ENCODE measurements around the gene MPPED2. TPM values are rescaled to one million over a fixed set of nuclear protein-coding genes. Genes with fewer than 3 reads are reported as not detected.

MPPED2 gene
- total RNA-seq, 1 donor from 2014 or later: not detected

DNA sequence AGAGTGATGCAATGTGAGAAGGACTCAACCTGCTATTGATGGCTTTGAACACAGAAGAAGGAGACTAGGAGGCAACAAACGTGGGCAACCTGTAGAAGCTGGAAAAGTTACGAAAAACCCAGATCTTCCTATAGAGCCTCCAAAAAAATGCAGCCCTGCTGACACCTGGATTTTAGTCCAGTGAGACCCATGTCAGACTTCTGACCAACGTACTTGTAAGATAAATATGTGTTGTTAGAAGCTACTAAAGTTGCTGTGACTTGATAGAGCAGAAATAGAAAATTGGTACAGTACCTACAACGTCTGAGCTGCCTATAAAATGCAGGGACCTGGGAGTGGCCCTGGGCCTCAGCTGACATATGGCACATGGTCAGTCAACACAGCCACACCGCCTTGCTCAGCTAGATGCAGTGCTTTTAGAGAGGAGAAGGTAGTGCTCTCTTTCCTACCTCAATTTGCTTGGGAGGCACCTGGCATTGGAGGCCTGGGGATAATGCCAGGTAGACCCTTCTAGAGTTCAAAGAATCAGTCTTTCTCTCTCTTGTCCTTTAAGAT is 165.8 kb downstream of the MPPED2 start:
- H3K27me3 ChIP-seq (ENCODE audit: control insufficient read depth, insufficient read depth, low read length): no peaks in the 10 kb centered on the region
- H3K4me3 ChIP-seq (ENCODE audit: low read depth, low read length): no peak overlapping the region
- FAIRE-seq (no peak), DNase-seq (ENCODE audit: low read depth) (no peak)
- TF ChIP-seq, protein P1, sequence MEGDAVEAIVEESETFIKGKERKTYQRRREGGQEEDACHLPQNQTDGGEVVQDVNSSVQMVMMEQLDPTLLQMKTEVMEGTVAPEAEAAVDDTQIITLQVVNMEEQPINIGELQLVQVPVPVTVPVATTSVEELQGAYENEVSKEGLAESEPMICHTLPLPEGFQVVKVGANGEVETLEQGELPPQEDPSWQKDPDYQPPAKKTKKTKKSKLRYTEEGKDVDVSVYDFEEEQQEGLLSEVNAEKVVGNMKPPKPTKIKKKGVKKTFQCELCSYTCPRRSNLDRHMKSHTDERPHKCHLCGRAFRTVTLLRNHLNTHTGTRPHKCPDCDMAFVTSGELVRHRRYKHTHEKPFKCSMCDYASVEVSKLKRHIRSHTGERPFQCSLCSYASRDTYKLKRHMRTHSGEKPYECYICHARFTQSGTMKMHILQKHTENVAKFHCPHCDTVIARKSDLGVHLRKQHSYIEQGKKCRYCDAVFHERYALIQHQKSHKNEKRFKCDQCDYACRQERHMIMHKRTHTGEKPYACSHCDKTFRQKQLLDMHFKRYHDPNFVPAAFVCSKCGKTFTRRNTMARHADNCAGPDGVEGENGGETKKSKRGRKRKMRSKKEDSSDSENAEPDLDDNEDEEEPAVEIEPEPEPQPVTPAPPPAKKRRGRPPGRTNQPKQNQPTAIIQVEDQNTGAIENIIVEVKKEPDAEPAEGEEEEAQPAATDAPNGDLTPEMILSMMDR (IDR thresholded peaks at IDR 0.05; ENCODE audit: insufficient read depth, low read length, severe bottlenecking): no peak
- no peaks in the 10 kb centered on the region for H3K36me3 ChIP-seq (ENCODE audit: control insufficient read depth, insufficient read depth, low read length)

DNA sequence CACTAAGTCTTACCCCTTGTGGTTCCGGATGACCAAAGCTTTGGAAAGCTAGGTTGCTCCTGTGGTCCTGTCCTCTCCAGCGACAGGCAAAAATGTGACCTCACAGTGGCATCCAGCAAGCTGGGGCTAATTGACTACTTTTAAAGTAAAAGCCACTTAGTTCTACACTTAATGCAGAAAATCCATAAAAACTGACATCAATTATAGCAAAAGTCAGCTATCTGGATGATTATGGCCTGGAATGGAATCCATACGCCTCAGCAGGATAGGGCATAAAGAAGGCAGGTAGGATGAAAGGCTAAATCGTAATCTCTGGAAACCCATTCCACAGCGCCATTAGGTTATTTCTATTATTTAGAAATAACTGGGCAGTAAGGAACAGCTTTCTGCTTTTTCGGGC is 171.3 kb downstream of the MPPED2 start:
- no peaks in the 10 kb centered on the region for H3K27me3 ChIP-seq (ENCODE audit: control insufficient read depth, insufficient read depth, low read length)
- TF ChIP-seq, protein P1 (IDR thresholded peaks at IDR 0.05; ENCODE audit: insufficient read depth, low read length, severe bottlenecking): no peak
- no peaks in the 10 kb centered on the region for H3K36me3 ChIP-seq (ENCODE audit: control insufficient read depth, insufficient read depth, low read length)
- FAIRE-seq (no peak), DNase-seq (ENCODE audit: low read depth) (no peak)
- no peak overlapping the region for H3K4me3 ChIP-seq (ENCODE audit: low read depth, low read length)

DNA sequence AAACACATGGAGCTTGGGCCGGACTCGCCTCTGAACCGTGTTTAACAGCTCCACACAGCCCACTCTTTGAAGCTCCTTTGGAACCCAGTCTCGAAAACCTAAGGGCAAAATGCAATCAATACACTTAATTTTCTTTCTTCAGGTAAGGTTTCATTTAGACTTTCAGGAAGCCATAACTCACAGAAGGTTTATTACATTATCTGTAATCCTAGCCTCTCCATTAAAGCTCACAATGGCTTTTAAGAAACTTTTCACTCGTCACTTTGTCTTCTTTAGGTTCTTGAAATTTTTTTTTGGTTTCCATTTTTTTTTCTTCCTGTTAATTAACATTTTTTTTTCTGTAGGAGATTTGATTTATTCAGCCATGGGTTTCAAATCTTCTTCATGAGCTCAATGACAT is 171.9 kb downstream of the MPPED2 start:
- FAIRE-seq (no peak), DNase-seq (ENCODE audit: low read depth) (no peak)
- no peaks in the 10 kb centered on the region for H3K27me3 ChIP-seq (ENCODE audit: control insufficient read depth, insufficient read depth, low read length)

DNA sequence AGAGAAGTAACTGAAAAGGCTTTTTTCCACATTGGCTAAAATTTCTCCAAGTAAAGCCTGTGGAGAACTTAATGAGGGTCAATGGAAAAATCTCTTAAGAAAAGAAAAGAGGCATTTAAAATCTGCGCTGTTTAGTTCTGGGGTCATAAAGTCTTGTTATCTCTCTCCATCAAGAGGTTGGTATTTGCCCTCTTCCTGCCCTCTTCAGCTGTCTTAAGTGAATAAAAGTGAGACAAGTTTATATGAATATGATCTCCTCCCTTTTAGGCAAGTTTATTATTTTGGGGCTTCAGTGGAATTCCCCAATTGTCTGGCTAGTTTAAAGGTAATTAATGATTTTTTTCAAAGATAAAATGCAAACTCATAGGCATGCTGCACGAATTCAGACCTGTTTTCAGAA is 173.6 kb downstream of the MPPED2 start:
- H3K27me3 ChIP-seq (ENCODE audit: control insufficient read depth, insufficient read depth, low read length): no peaks in the 10 kb centered on the region
- FAIRE-seq: no peak
- H3K4me3 ChIP-seq (ENCODE audit: low read depth, low read length): no peak overlapping the region
- TF ChIP-seq, protein P1 (IDR thresholded peaks at IDR 0.05; ENCODE audit: insufficient read depth, low read length, severe bottlenecking): no peak
- no peaks in the 10 kb centered on the region for H3K36me3 ChIP-seq (ENCODE audit: control insufficient read depth, insufficient read depth, low read length)
- no peak for DNase-seq (ENCODE audit: low read depth)

More for the DNA sequence above, 171.9 kb downstream of the MPPED2 start:
- TF ChIP-seq, protein P1 (IDR thresholded peaks at IDR 0.05; ENCODE audit: insufficient read depth, low read length, severe bottlenecking): no peak
- Histone ChIP-seq H3K4me3 (ENCODE audit: low read depth, low read length) (no peak overlapping the region), H3K36me3 (ENCODE audit: control insufficient read depth, insufficient read depth, low read length) (no peaks in the 10 kb centered on the region)

DNA sequence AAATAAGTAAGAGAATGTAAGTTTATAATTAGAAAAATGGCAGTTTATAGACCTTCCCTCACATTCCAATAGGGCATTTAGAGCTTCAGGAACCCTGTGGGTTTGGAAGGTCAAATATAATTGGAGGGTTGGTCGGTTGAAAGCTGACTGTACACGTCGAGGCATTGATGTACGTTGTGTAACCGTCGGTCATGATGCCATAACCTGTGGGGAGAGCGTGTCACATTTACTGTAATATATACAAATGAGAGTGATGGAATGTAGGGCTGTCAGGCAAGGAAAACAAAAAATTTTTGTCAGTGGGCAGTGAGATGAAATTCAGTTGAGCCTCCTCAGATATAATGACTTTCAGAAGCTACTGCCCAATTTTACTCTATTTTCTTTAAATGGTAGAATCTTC is 174.8 kb downstream of the MPPED2 start:
- FAIRE-seq: no peak
- no peak overlapping the region for H3K4me3 ChIP-seq (ENCODE audit: low read depth, low read length)
- TF ChIP-seq, protein P1 (IDR thresholded peaks at IDR 0.05; ENCODE audit: insufficient read depth, low read length, severe bottlenecking): no peak

More for the DNA sequence above, 174.8 kb downstream of the MPPED2 start:
- no peak for DNase-seq (ENCODE audit: low read depth)
- Histone ChIP-seq H3K36me3 (ENCODE audit: control insufficient read depth, insufficient read depth, low read length) (no peaks in the 10 kb centered on the region), H3K27me3 (ENCODE audit: control insufficient read depth, insufficient read depth, low read length) (no peaks in the 10 kb centered on the region)

All from bronchial epithelial cell (primary cell).